K562 (cell line): Measurements from ENCODE around the gene SKAP2. TPM values are rescaled to one million over a fixed set of nuclear protein-coding genes. Genes with fewer than 3 reads are reported as not detected.

Experiments
- ATAC-seq: fragments of 200-7000 bp; cut with Tn5 transposase; 3 replicates; pipeline ENCODE4 v1.9.1; 2020; ENCODE audit warnings: moderate library complexity
- BruUV-seq: library from RNA; stranded (reverse); fragments of 400-500 nt; replicated peaks from 2 replicates; lab custom pipeline; 2021; lab: Mats Ljungman, UMichigan
- CTCF ChIA-PET: fragments of 300-600 bp; formaldehyde crosslinking; extraction: SDS; loops from one replicate; lab custom pipeline; 2021; ENCODE audit warnings: low intra/inter-chr PET ratio; lab: Yijun Ruan, JAX
- POLR2A ChIA-PET: fragments of 300-600, 350-650 bp; sonication (Branson Sonifier 250); formaldehyde crosslinking; extraction: SDS; loops from one replicate; lab custom pipeline; 2021; ENCODE audit warnings: antibody characterized with exemption, inconsistent platforms; lab: Yijun Ruan, JAX
- DNase-seq, 4 experiments: peaks; one replicate each; pipeline versions ENCODE4 v3.0.0 to v3.0.0-alpha.2; 2011 to 2018; ENCODE audit warnings: low spot score in 3 of 4, mixed read lengths in 3 of 4; ENCODE audit errors: extremely low read depth in 1 of 4
- FAIRE-seq: peaks from 2 replicates; lab custom pipeline; 2011; peaks lifted over from hg19 to GRCh38; lab: Jason Lieb, UNC
- H2AFZ ChIP-seq: 2 replicates; pipeline ENCODE4 v1.6.0; 2011; ENCODE audit warnings: low read depth, low read length, control low read depth, inconsistent platforms
- H3K27ac ChIP-seq: fragments of 200-600 bp; 3 replicates; pipeline ENCODE4 v1.8.0; 2011; ENCODE audit warnings: low read depth, mild to moderate bottlenecking, control low read depth, inconsistent platforms, low read length, moderate library complexity, mixed read lengths; ENCODE audit errors: extremely low read depth
- H3K27me3 ChIP-seq, 2 experiments: fragments of 300-600 bp in 1 of 2; 2 replicates in 1 of 2; 3 replicates in 1 of 2; pipeline versions ENCODE4 v1.6.0 to v1.8.0; 2011; ENCODE audit warnings: inconsistent platforms in 2 of 2, low read length in 2 of 2, mild to moderate bottlenecking in 1 of 2, mixed read lengths in 1 of 2, moderate library complexity in 1 of 2; ENCODE audit not compliant: control insufficient read depth in 2 of 2, insufficient read depth in 2 of 2
- H3K36me3 ChIP-seq: fragments of 300-600 bp; 3 replicates; pipeline ENCODE4 v1.8.0; 2011; ENCODE audit warnings: mild to moderate bottlenecking, low read length, inconsistent platforms; ENCODE audit not compliant: control insufficient read depth, insufficient read depth
- H3K4me1 ChIP-seq, 2 experiments: fragments of 200-600 bp in 1 of 2; replicated peaks in 1 of 2; 2 replicates in 1 of 2; 3 replicates in 1 of 2; pipeline versions ENCODE4 v1.5.1 to v1.8.0; 2011; ENCODE audit warnings: inconsistent platforms in 2 of 2, low read length in 2 of 2, mild to moderate bottlenecking in 1 of 2, mixed read lengths in 1 of 2, moderate library complexity in 1 of 2; ENCODE audit not compliant: control insufficient read depth in 2 of 2, insufficient read depth in 2 of 2
- H3K4me2 ChIP-seq: 2 replicates; pipeline ENCODE4 v1.6.1; 2011; ENCODE audit warnings: low read length, control low read depth, inconsistent platforms, mixed read lengths; ENCODE audit not compliant: insufficient read depth
- H3K4me3 ChIP-seq: fragments of 200-600 bp; sonication (generic), shearing (Covaris generic); 2 replicates; pipeline ENCODE4 v1.5.1; 2016; ENCODE audit warnings: control low read depth, inconsistent platforms
- H3K79me2 ChIP-seq: fragments of 200-600 bp; 3 replicates; pipeline ENCODE4 v1.8.0; 2011; ENCODE audit warnings: low read length, inconsistent platforms; ENCODE audit not compliant: control insufficient read depth, insufficient read depth
- H3K9ac ChIP-seq, 2 experiments: 2 replicates each; pipeline versions ENCODE4 v1.6.0 to v1.6.1; 2011; ENCODE audit warnings: low read depth in 2 of 2, low read length in 2 of 2, control low read depth in 1 of 2, inconsistent platforms in 1 of 2, mild to moderate bottlenecking in 1 of 2, mixed read lengths in 1 of 2; ENCODE audit not compliant: insufficient read depth in 1 of 2
- H3K9me1 ChIP-seq: one replicate; pipeline ENCODE4 v1.6.0; 2011; ENCODE audit warnings: inconsistent platforms, mild to moderate bottlenecking, low read length, moderate library complexity; ENCODE audit not compliant: control insufficient read depth, insufficient read depth
- H3K9me3 ChIP-seq: replicated peaks from 2 replicates; pipeline ENCODE4 v1.5.1; 2011; ENCODE audit warnings: low read depth, low read length, inconsistent platforms; ENCODE audit not compliant: control insufficient read depth, insufficient read depth
- H4K20me1 ChIP-seq: replicated peaks from 2 replicates; pipeline ENCODE4 v1.6.1; 2011; ENCODE audit warnings: low read length, inconsistent platforms, mixed read lengths; ENCODE audit not compliant: control insufficient read depth, insufficient read depth
- BCOR ChIP-seq: fragments of 450-650 bp; IDR thresholded peaks from 2 replicates; pipeline ENCODE4 v1.6.1; 2016
- CBFA2T3 ChIP-seq: fragments of 450-650 bp; IDR thresholded peaks from 2 replicates; pipeline ENCODE4 v1.6.1; 2017
- ELF4 ChIP-seq: fragments of 450-650 bp; formaldehyde crosslinking; IDR thresholded peaks from 2 replicates; pipeline ENCODE4 v1.4.0; 2022; ENCODE audit warnings: missing genetic modification characterization
- IFI16 ChIP-seq: fragments of 250-450 bp; sonication (Bioruptor Pico); IDR thresholded peaks from 2 replicates; pipeline ENCODE4 v2.1.2; 2022; ENCODE audit warnings: mild to moderate bottlenecking, inconsistent platforms
- LCOR ChIP-seq: sonication (generic); formaldehyde crosslinking; IDR thresholded peaks from 2 replicates; pipeline ENCODE4 v1.8.0; 2022; ENCODE audit warnings: mild to moderate bottlenecking, missing genetic modification reagents
- LEF1 ChIP-seq: fragments of 450-650 bp; IDR thresholded peaks from 2 replicates; pipeline ENCODE4 v1.6.1; 2016; ENCODE audit warnings: mild to moderate bottlenecking
- MEF2D ChIP-seq: conservative IDR thresholded peaks from 2 replicates; pipeline ENCODE4 v1.6.1; 2016; ENCODE audit warnings: low read depth, missing genetic modification characterization, missing compliant biosample characterization
- NBN ChIP-seq: fragments of 450-650 bp; IDR thresholded peaks from 2 replicates; pipeline ENCODE4 v1.6.1; 2016; ENCODE audit warnings: low read depth, mild to moderate bottlenecking
- NCOA4 ChIP-seq: fragments of 450-650 bp; IDR thresholded peaks from 2 replicates; pipeline ENCODE4 v1.6.1; 2018; ENCODE audit warnings: mild to moderate bottlenecking; ENCODE audit not compliant: partially characterized antibody
- POLR2H ChIP-seq: IDR thresholded peaks from 2 replicates; pipeline ENCODE4 v1.6.1; 2016; ENCODE audit warnings: missing genetic modification characterization, low read depth, mild to moderate bottlenecking, control low read depth, missing compliant biosample characterization, moderate library complexity
- POLR3A ChIP-seq: IDR thresholded peaks from 2 replicates; pipeline ENCODE4 v1.6.1; 2011; ENCODE audit warnings: borderline replicate concordance, mild to moderate bottlenecking, moderate library complexity; ENCODE audit not compliant: insufficient read length, insufficient read depth; ENCODE audit errors: extremely low read depth
- PPARD ChIP-seq: fragments of 250-450 bp; sonication (Bioruptor Pico); IDR thresholded peaks from 2 replicates; pipeline ENCODE4 v1.8.0; 2022; ENCODE audit warnings: inconsistent platforms, mild to moderate bottlenecking, moderate library complexity
- PRMT5 ChIP-seq: sonication (generic); formaldehyde crosslinking; IDR thresholded peaks from 2 replicates; pipeline ENCODE4 v1.5.0; 2020; ENCODE audit warnings: missing genetic modification reagents
- RAD21 ChIP-seq, 2 experiments: fragments of 250-450 bp in 1 of 2; fragments of 450-650 bp in 1 of 2; sonication (Bioruptor Pico) in 1 of 2; formaldehyde crosslinking in 1 of 2; IDR thresholded peaks in 1 of 2; conservative IDR thresholded peaks in 1 of 2; 2 replicates each; pipeline versions ENCODE4 v1.4.0 to v1.8.0; 2020 to 2022; ENCODE audit warnings: mild to moderate bottlenecking in 2 of 2, moderate library complexity in 1 of 2
- RNF219 ChIP-seq: fragments of 250-450 bp; sonication (Bioruptor Pico); IDR thresholded peaks from 2 replicates; pipeline ENCODE4 v1.5.0; 2022; ENCODE audit warnings: mild to moderate bottlenecking
- SRSF7 ChIP-seq: fragments of 200-400 bp; formaldehyde crosslinking; optimal IDR thresholded peaks from 2 replicates; pipeline ENCODE3; 2017; ENCODE audit warnings: mild to moderate bottlenecking, low read depth, low read length
- SRSF9 ChIP-seq: fragments of 200-400 bp; formaldehyde crosslinking; IDR thresholded peaks from 2 replicates; pipeline ENCODE4 v1.6.1; 2017; ENCODE audit warnings: low read depth, low read length, borderline replicate concordance
- TAL1 ChIP-seq: fragments of 450-650 bp; IDR thresholded peaks from 2 replicates; pipeline ENCODE4 v1.6.1; 2016; ENCODE audit warnings: mild to moderate bottlenecking
- TCF3 ChIP-seq: sonication (generic); formaldehyde crosslinking; IDR thresholded peaks from 2 replicates; pipeline ENCODE4 v1.4.0; 2020; ENCODE audit warnings: mild to moderate bottlenecking, missing genetic modification reagents
- TEAD4 ChIP-seq, 2 experiments: sonication (generic) in 1 of 2; formaldehyde crosslinking in 1 of 2; IDR thresholded peaks; 2 replicates each; pipeline versions ENCODE4 v1.6.1 to v1.8.0; 2012 to 2022; ENCODE audit warnings: borderline replicate concordance in 1 of 2, inconsistent platforms in 1 of 2, low read length in 1 of 2, mild to moderate bottlenecking in 1 of 2, missing genetic modification reagents in 1 of 2
- WHSC1 ChIP-seq: IDR thresholded peaks from one replicate; pipeline ENCODE4 v1.6.1; 2012; ENCODE audit warnings: low read length, control low read depth, inconsistent platforms
- ZNF146 ChIP-seq: IDR thresholded peaks from one replicate; pipeline ENCODE4 v1.6.1; 2018; ENCODE audit warnings: missing compliant biosample characterization; ENCODE audit not compliant: unreplicated experiment
- ZNF408 ChIP-seq: fragments of 250-450 bp; sonication (Bioruptor Pico); IDR thresholded peaks from 2 replicates; pipeline ENCODE4 v1.4.0; 2020; ENCODE audit warnings: low read depth, mild to moderate bottlenecking, moderate library complexity
- ZNF511 ChIP-seq: sonication (generic); formaldehyde crosslinking; IDR thresholded peaks from 2 replicates; pipeline ENCODE4 v1.8.0; 2022; ENCODE audit warnings: mild to moderate bottlenecking, missing genetic modification reagents
- WGBS: fragments of 100-300 bp; shearing (Covaris generic); methylation state at CpG from one replicate; pipeline ENCODE4 v1.1.6; 2016; ENCODE audit warnings: low coverage, mixed read lengths; ENCODE audit not compliant: insufficient coverage; ENCODE audit errors: missing lambda C conversion rate; 5-methylcytosine and 5-hydroxymethylcytosine counted together
- in situ Hi-C: fragments of 300-500 bp; cut with MboI; formaldehyde crosslinking; loops from 4 replicates; pipeline ENCODE4 v1.15.0; 2018; ENCODE audit warnings: inconsistent platforms, mixed read lengths
- intact Hi-C: fragments of 100-400 bp; cut with micrococcal nuclease; formaldehyde crosslinking; loops from 2 replicates; pipeline ENCODE4 v1.14.2; 2022
- polyA plus RNA-seq, 8 experiments: library from polyadenylated mRNA; depleted of rRNA in 4 of 8; stranded (reverse) in 5 of 8; unstranded in 3 of 8; fragments of >200 nt; fragmentation: Nextera tagmentation in 2 of 8; fragmentation: Illumina TruSeq in 1 of 8; extraction: Ambion mirVana in 2 of 8; extraction: Trizol in 1 of 8; gene quantifications; 2 replicates each; pipeline versions ENCODE4 v1.2.1 to v1.2.3, GENCODE V29; 2011 to 2014; ENCODE audit warnings: inconsistent platforms in 1 of 8, missing spikeins in 1 of 8
- total RNA-seq, 7 experiments: library from RNA; depleted of rRNA in 6 of 7; stranded (reverse); fragments of >200 nt in 6 of 7; fragmentation: Illumina TruSeq in 2 of 7; extraction: Trizol in 2 of 7; gene quantifications; 2 replicates each; pipeline versions ENCODE4 v1.2.1 to v1.2.3, GENCODE V29; 2011 to 2021; ENCODE audit warnings: low replicate concordance in 1 of 7

The SKAP2 gene
- total and polyA plus RNA-seq, 9 of the 15 experiments (the other 6 are each of a cell fraction or from before 2014, with no cell fraction given) = 4.2 to 11.7 (median 8.3) TPM

- intact Hi-C loops (no loop called here), in situ Hi-C loops (no loop called here)
- DNase-seq = peak in 1 of 4 experiments; percentile 1
- CTCF ChIA-PET = no interaction called here
- no peak for FAIRE-seq
- no peak for ATAC-seq
- BruUV-seq = no TSS peak
- POLR2A ChIA-PET = no interaction called here
- Histone ChIP-seq H3K79me2 (no peaks in the 10 kb centered on the region), H3K27me3 (no peaks in the 10 kb centered on the region), H3K9me3 (no peaks in the 10 kb centered on the region), H3K4me1 (no peaks in the 10 kb centered on the region), H2AFZ (no peak overlapping the region), H3K4me3 (no peak overlapping the region), H3K9me1 (no peaks in the 10 kb centered on the region), H3K9ac (no peak overlapping the region), H3K36me3 (no peaks in the 10 kb centered on the region), H4K20me1 (no peaks in the 10 kb centered on the region), H3K4me2 (no peak overlapping the region), H3K27ac (no peak overlapping the region)
- 4% methylated on average over 2 of the region's 2 CpGs for WGBS
- no peak for TF ChIP-seq NBN
- no peak for TF ChIP-seq ZNF408 (CRISPR knock-in tag)
- TF ChIP-seq PRMT5 (CRISPR knock-in tag) = no peak
- TF ChIP-seq SRSF9 = no peak
- no peak for TF ChIP-seq ELF4 (CRISPR knock-in tag)
- TF ChIP-seq POLR3A = no peak
- TF ChIP-seq POLR2H (tag) = no peak
- no peak for TF ChIP-seq SRSF7
- TF ChIP-seq LCOR (CRISPR knock-in tag) = no peak
- TF ChIP-seq ZNF511 = no peak
- no peak for TF ChIP-seq RAD21 (CRISPR knock-in tag; conservative IDR thresholded peaks at IDR 0.05 in 1 of 2, IDR thresholded peaks at IDR 0.05 in 1 of 2)
- TF ChIP-seq TCF3 (CRISPR knock-in tag) = peak; percentile 59
- TF ChIP-seq ZNF146 (CRISPR knock-in tag) = no peak
- no peak for TF ChIP-seq BCOR
- TF ChIP-seq WHSC1 = no peak
- TF ChIP-seq TAL1 = peak; percentile 48; the same call in 1 of the 2 replicates
- TF ChIP-seq LEF1 = no peak
- TF ChIP-seq CBFA2T3 = peak; percentile 54
- TF ChIP-seq IFI16 (CRISPR knock-in tag) = no peak
- peak; percentile 14; the same call in 1 of the 2 replicates for TF ChIP-seq TEAD4 (IDR thresholded peaks at IDR 0.05; ENCODE audit: low read length)
- no peak for TF ChIP-seq TEAD4 (CRISPR knock-in tag; IDR thresholded peaks at IDR 0.05; ENCODE audit: borderline replicate concordance)
- no peak for TF ChIP-seq RNF219
- TF ChIP-seq PPARD (CRISPR knock-in tag) = no peak
- TF ChIP-seq NCOA4 = no peak
- TF ChIP-seq MEF2D (tag) = no peak
Observed at GRCh38 chr7:26794541-26794940, 69.8 kb downstream of the SKAP2 start.
